ENCODE measurements around the gene XKR8.

XKR8 gene

GRCh38 chr1:27937524-27937836 lies 22.3 kb upstream of the XKR8 start:
- peak overlapping the region; percentile 69; the same call in 1 of the 2 replicates for H3K4me3 ChIP-seq (ENCODE audit: low read depth, low read length)
- H3K27me3 ChIP-seq (ENCODE audit: control insufficient read depth, insufficient read depth, low read length), result no peaks in the 10 kb centered on the region
- H3K27ac ChIP-seq (ENCODE audit: low read depth, low read length), result peak overlapping the region; percentile 94
- peaks cover 20% of the 10 kb centered on the region for H3K36me3 ChIP-seq (ENCODE audit: control insufficient read depth, insufficient read depth, low read length)
- H3K9ac ChIP-seq (ENCODE audit: low read depth, low read length), result peak overlapping the region; percentile 7; the same call in 1 of the 2 replicates
- H3K9me3 ChIP-seq (ENCODE audit: control insufficient read depth, insufficient read depth, low read length), result no peaks in the 10 kb centered on the region
- H3K4me1 ChIP-seq (ENCODE audit: control insufficient read depth, insufficient read depth, low read length), result peaks cover 23% of the 10 kb centered on the region

GRCh38 chr1:27938488-27938887 lies 21.3 kb upstream of the XKR8 start:
- H3K4me1 ChIP-seq (ENCODE audit: control insufficient read depth, insufficient read depth, low read length), result peaks cover 21% of the 10 kb centered on the region
- H3K27ac ChIP-seq (ENCODE audit: low read depth, low read length), result peak overlapping the region; percentile 94

GRCh38 chr1:27940297-27940696 lies 19.5 kb upstream of the XKR8 start:
- Histone ChIP-seq H3K9me3 (ENCODE audit: control insufficient read depth, insufficient read depth, low read length) (no peaks in the 10 kb centered on the region), H3K27me3 (ENCODE audit: control insufficient read depth, insufficient read depth, low read length) (no peaks in the 10 kb centered on the region), H3K4me3 (ENCODE audit: low read depth, low read length) (no peak overlapping the region), H3K4me1 (ENCODE audit: control insufficient read depth, insufficient read depth, low read length) (peaks cover 21% of the 10 kb centered on the region), H3K9ac (ENCODE audit: low read depth, low read length) (no peak overlapping the region), H3K36me3 (ENCODE audit: control insufficient read depth, insufficient read depth, low read length) (peaks cover 39% of the 10 kb centered on the region), H3K27ac (ENCODE audit: low read depth, low read length) (no peak overlapping the region)

More at GRCh38 chr1:27938488-27938887, 21.3 kb upstream of the XKR8 start:
- no peaks in the 10 kb centered on the region for H3K27me3 ChIP-seq (ENCODE audit: control insufficient read depth, insufficient read depth, low read length)
- no peak overlapping the region for H3K4me3 ChIP-seq (ENCODE audit: low read depth, low read length)
- no peak overlapping the region for H3K9ac ChIP-seq (ENCODE audit: low read depth, low read length)
- peaks cover 28% of the 10 kb centered on the region for H3K36me3 ChIP-seq (ENCODE audit: control insufficient read depth, insufficient read depth, low read length)
- no peaks in the 10 kb centered on the region for H3K9me3 ChIP-seq (ENCODE audit: control insufficient read depth, insufficient read depth, low read length)

GRCh38 chr1:27940870-27941560 lies 18.8 kb upstream of the XKR8 start:
- Histone ChIP-seq H3K9me3 (ENCODE audit: control insufficient read depth, insufficient read depth, low read length) (no peaks in the 10 kb centered on the region), H3K27me3 (ENCODE audit: control insufficient read depth, insufficient read depth, low read length) (no peaks in the 10 kb centered on the region), H3K9ac (ENCODE audit: low read depth, low read length) (no peak overlapping the region), H3K4me3 (ENCODE audit: low read depth, low read length) (no peak overlapping the region), H3K27ac (ENCODE audit: low read depth, low read length) (no peak overlapping the region), H3K36me3 (ENCODE audit: control insufficient read depth, insufficient read depth, low read length) (peaks cover 45% of the 10 kb centered on the region), H3K4me1 (ENCODE audit: control insufficient read depth, insufficient read depth, low read length) (peaks cover 21% of the 10 kb centered on the region)

GRCh38 chr1:27941671-27942540 lies 17.9 kb upstream of the XKR8 start:
- Histone ChIP-seq H3K9ac (ENCODE audit: low read depth, low read length) (no peak overlapping the region), H3K36me3 (ENCODE audit: control insufficient read depth, insufficient read depth, low read length) (peaks cover 52% of the 10 kb centered on the region), H3K9me3 (ENCODE audit: control insufficient read depth, insufficient read depth, low read length) (no peaks in the 10 kb centered on the region), H3K4me1 (ENCODE audit: control insufficient read depth, insufficient read depth, low read length) (peaks cover 20% of the 10 kb centered on the region), H3K27me3 (ENCODE audit: control insufficient read depth, insufficient read depth, low read length) (no peaks in the 10 kb centered on the region), H3K4me3 (ENCODE audit: low read depth, low read length) (no peak overlapping the region), H3K27ac (ENCODE audit: low read depth, low read length) (no peak overlapping the region)

GRCh38 chr1:27945020-27945419 lies 14.8 kb upstream of the XKR8 start:
- Histone ChIP-seq H3K9ac (ENCODE audit: low read depth, low read length) (no peak overlapping the region), H3K9me3 (ENCODE audit: control insufficient read depth, insufficient read depth, low read length) (no peaks in the 10 kb centered on the region), H3K4me1 (ENCODE audit: control insufficient read depth, insufficient read depth, low read length) (0 out of 2 replicates have a peak, but pooled peaks cover 2% of the 10 kb centered on the region), H3K27ac (ENCODE audit: low read depth, low read length) (no peak overlapping the region), H3K36me3 (ENCODE audit: control insufficient read depth, insufficient read depth, low read length) (peaks cover 69% of the 10 kb centered on the region), H3K27me3 (ENCODE audit: control insufficient read depth, insufficient read depth, low read length) (no peaks in the 10 kb centered on the region), H3K4me3 (ENCODE audit: low read depth, low read length) (no peak overlapping the region)

- H3K4me3 ChIP-seq (ENCODE audit: low read depth, low read length), result no peak overlapping the region
- no peak overlapping the region for H3K27ac ChIP-seq (ENCODE audit: low read depth, low read length)
- H3K9me3 ChIP-seq (ENCODE audit: control insufficient read depth, insufficient read depth, low read length), result no peaks in the 10 kb centered on the region
- peaks cover 78% of the 10 kb centered on the region for H3K36me3 ChIP-seq (ENCODE audit: control insufficient read depth, insufficient read depth, low read length)
- no peaks in the 10 kb centered on the region for H3K4me1 ChIP-seq (ENCODE audit: control insufficient read depth, insufficient read depth, low read length)
- H3K27me3 ChIP-seq (ENCODE audit: control insufficient read depth, insufficient read depth, low read length), result no peaks in the 10 kb centered on the region
- H3K9ac ChIP-seq (ENCODE audit: low read depth, low read length), result no peak overlapping the region
Observed at GRCh38 chr1:27949027-27949426, 10.7 kb upstream of the XKR8 start.

GRCh38 chr1:27951396-27951795 lies 8.4 kb upstream of the XKR8 start:
- Histone ChIP-seq H3K9ac (ENCODE audit: low read depth, low read length) (no peak overlapping the region), H3K36me3 (ENCODE audit: control insufficient read depth, insufficient read depth, low read length) (peaks cover 85% of the 10 kb centered on the region), H3K27ac (ENCODE audit: low read depth, low read length) (no peak overlapping the region), H3K4me3 (ENCODE audit: low read depth, low read length) (no peak overlapping the region), H3K4me1 (ENCODE audit: control insufficient read depth, insufficient read depth, low read length) (no peaks in the 10 kb centered on the region), H3K9me3 (ENCODE audit: control insufficient read depth, insufficient read depth, low read length) (no peaks in the 10 kb centered on the region), H3K27me3 (ENCODE audit: control insufficient read depth, insufficient read depth, low read length) (no peaks in the 10 kb centered on the region)

GRCh38 chr1:27952147-27952546 lies 7.6 kb upstream of the XKR8 start:
- no peak overlapping the region for H3K27ac ChIP-seq (ENCODE audit: low read depth, low read length)
- no peak overlapping the region for H3K4me3 ChIP-seq (ENCODE audit: low read depth, low read length)
- H3K9me3 ChIP-seq (ENCODE audit: control insufficient read depth, insufficient read depth, low read length), result no peaks in the 10 kb centered on the region
- no peaks in the 10 kb centered on the region for H3K27me3 ChIP-seq (ENCODE audit: control insufficient read depth, insufficient read depth, low read length)
- no peak overlapping the region for H3K9ac ChIP-seq (ENCODE audit: low read depth, low read length)
- H3K36me3 ChIP-seq (ENCODE audit: control insufficient read depth, insufficient read depth, low read length), result peaks cover 88% of the 10 kb centered on the region
- H3K4me1 ChIP-seq (ENCODE audit: control insufficient read depth, insufficient read depth, low read length), result no peaks in the 10 kb centered on the region

GRCh38 chr1:27954186-27954585 lies 5.6 kb upstream of the XKR8 start:
- no peaks in the 10 kb centered on the region for H3K27me3 ChIP-seq (ENCODE audit: control insufficient read depth, insufficient read depth, low read length)
- no peak overlapping the region for H3K27ac ChIP-seq (ENCODE audit: low read depth, low read length)
- H3K4me1 ChIP-seq (ENCODE audit: control insufficient read depth, insufficient read depth, low read length), result no peaks in the 10 kb centered on the region
- no peak overlapping the region for H3K9ac ChIP-seq (ENCODE audit: low read depth, low read length)
- H3K4me3 ChIP-seq (ENCODE audit: low read depth, low read length), result no peak overlapping the region
- H3K9me3 ChIP-seq (ENCODE audit: control insufficient read depth, insufficient read depth, low read length), result no peaks in the 10 kb centered on the region
- peaks cover 85% of the 10 kb centered on the region for H3K36me3 ChIP-seq (ENCODE audit: control insufficient read depth, insufficient read depth, low read length)

GRCh38 chr1:27955076-27955475 lies 4.7 kb upstream of the XKR8 start:
- no peak overlapping the region for H3K9ac ChIP-seq (ENCODE audit: low read depth, low read length)
- H3K4me3 ChIP-seq (ENCODE audit: low read depth, low read length), result no peak overlapping the region
- no peaks in the 10 kb centered on the region for H3K4me1 ChIP-seq (ENCODE audit: control insufficient read depth, insufficient read depth, low read length)
- peaks cover 76% of the 10 kb centered on the region for H3K36me3 ChIP-seq (ENCODE audit: control insufficient read depth, insufficient read depth, low read length)
- no peaks in the 10 kb centered on the region for H3K9me3 ChIP-seq (ENCODE audit: control insufficient read depth, insufficient read depth, low read length)
- H3K27ac ChIP-seq (ENCODE audit: low read depth, low read length), result no peak overlapping the region
- no peaks in the 10 kb centered on the region for H3K27me3 ChIP-seq (ENCODE audit: control insufficient read depth, insufficient read depth, low read length)

Measured in HUES48 (cell line).